Lower leg skin (tissue), 4 donors: ENCODE data around the gene MMS22L. TPM values are rescaled to one million over a fixed set of nuclear protein-coding genes. Genes with fewer than 3 reads are reported as not detected.

Experiments
- DNase-seq, 2 donors: peaks; one replicate each; pipeline ENCODE4 v3.0.0-alpha.2; 2019; ENCODE audit warnings: low spot score in 2 of 2
- H3K4me3 ChIP-seq: fragments of 200-600 bp; sonication (generic); 2 replicates; pipeline ENCODE4 v1.5.1; 2017; ENCODE audit warnings: mild to moderate bottlenecking, low read depth; ENCODE audit not compliant: poor library complexity, severe bottlenecking
- CTCF ChIP-seq, 3 donors: fragments of 450-650 bp; IDR thresholded peaks; one replicate each; pipeline ENCODE4 v1.5.1; 2016; ENCODE audit warnings: antibody characterized with exemption in 3 of 3, mild to moderate bottlenecking in 3 of 3, moderate library complexity in 2 of 3
- POLR2A ChIP-seq, 2 donors: fragments of 450-650 bp; IDR thresholded peaks; one replicate each; pipeline ENCODE4 v1.6.1; 2016 to 2017; ENCODE audit warnings: antibody characterized with exemption in 2 of 2, mild to moderate bottlenecking in 1 of 2, moderate library complexity in 1 of 2
- WGBS, 2 donors: methylation state at CpG; one replicate each; pipeline ENCODE4 v1.1.5; 2018; 5-methylcytosine and 5-hydroxymethylcytosine counted together
- intact Hi-C: fragments of 100-400 bp; cut with DNase I; formaldehyde crosslinking; loops from one replicate; pipeline ENCODE4 v1.15.0; 2023; ENCODE audit warnings: low total_unique reads
- total RNA-seq, 4 donors: library from RNA; depleted of rRNA; stranded (reverse); fragments of >200 nt; gene quantifications; one replicate each; pipeline ENCODE4 v1.1.0, GENCODE V29; 2016

The MMS22L gene
- total RNA-seq, 4 donors from 2014 or later, result 3.5 to 31.7 (median 11.7) TPM

- TF ChIP-seq POLR2A (IDR thresholded peaks at IDR 0.05) (no peak), CTCF (IDR thresholded peaks at IDR 0.05) (no peak)
- intact Hi-C loops, result no loop called here
- 48 to 76% methylated on average over 1 of the region's 1 CpG for WGBS, 2 donors
- no peak overlapping the region for H3K4me3 ChIP-seq
- DNase-seq, result no peak
These were observed 23.7 kb upstream of the MMS22L start for GRCh38 chr6:97306544-97307320.

- no peak for TF ChIP-seq CTCF (IDR thresholded peaks at IDR 0.05)
- no peak for TF ChIP-seq POLR2A (IDR thresholded peaks at IDR 0.05)
- WGBS, 2 donors, result 32 to 36% methylated on average over 8 of the region's 8 CpGs
- DNase-seq, result no peak
- intact Hi-C loops, result no loop called here
- no peak overlapping the region for H3K4me3 ChIP-seq
These were observed 22.5 kb upstream of the MMS22L start for GRCh38 chr6:97305414-97306066.

GRCh38 chr6:97304701-97305100, 21.7 kb upstream of the MMS22L start:
- intact Hi-C loops, result no loop called here
- no peak for DNase-seq
- no peak for TF ChIP-seq CTCF (IDR thresholded peaks at IDR 0.05)
- no peak for TF ChIP-seq POLR2A (IDR thresholded peaks at IDR 0.05)
- H3K4me3 ChIP-seq, result no peak overlapping the region
- 65 to 71% methylated on average over 2 of the region's 2 CpGs for WGBS, 2 donors

GRCh38 chr6:97294451-97294850, 11.4 kb upstream of the MMS22L start:
- intact Hi-C loops, result no loop called here
- TF ChIP-seq POLR2A (IDR thresholded peaks at IDR 0.05) (no peak), CTCF (IDR thresholded peaks at IDR 0.05) (no peak)
- H3K4me3 ChIP-seq, result no peak overlapping the region
- DNase-seq, result no peak
- 33 to 41% methylated on average over 3 of the region's 3 CpGs for WGBS, 2 donors

GRCh38 chr6:97293198-97293696, 10.2 kb upstream of the MMS22L start:
- H3K4me3 ChIP-seq, result no peak overlapping the region
- WGBS, 2 donors, result 57 to 58% methylated on average over 2 of the region's 2 CpGs
- intact Hi-C loops, result no loop called here
- TF ChIP-seq CTCF (IDR thresholded peaks at IDR 0.05), result no peak
- no peak for TF ChIP-seq POLR2A (IDR thresholded peaks at IDR 0.05)
- DNase-seq, result no peak
